ENCODE results near the gene ATG10.
"Not testable (repeated sequence)": the region's sequence is repeated elsewhere in the genome, so short reads cannot be mapped to it uniquely, and the experiment has no call there.

DNA sequence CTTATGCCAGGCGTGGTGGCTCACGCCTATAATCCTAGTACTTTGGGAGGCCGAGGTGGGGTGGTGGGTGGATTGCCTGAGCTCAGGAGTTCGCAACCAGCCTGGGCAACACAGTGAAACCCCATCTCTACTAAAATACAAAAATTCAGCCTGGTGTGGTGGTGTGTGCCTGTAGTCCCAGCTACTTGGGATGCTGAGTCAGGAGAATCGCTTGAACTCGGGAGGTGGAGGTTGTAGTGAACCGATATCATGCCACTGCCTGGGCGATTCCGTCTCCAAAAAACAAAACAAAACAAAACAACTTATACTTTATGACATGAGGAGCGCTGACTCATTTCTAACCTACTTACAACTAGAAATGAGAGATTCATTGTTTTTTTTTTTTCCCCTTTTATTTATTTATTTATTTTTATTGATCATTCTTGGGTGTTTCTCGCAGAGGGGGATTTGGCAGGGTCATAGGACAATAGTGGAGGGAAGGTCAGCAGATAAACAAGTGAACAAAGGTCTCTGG, 10.4 kb downstream of the ATG10 start:
- TF ChIP-seq, protein P1, sequence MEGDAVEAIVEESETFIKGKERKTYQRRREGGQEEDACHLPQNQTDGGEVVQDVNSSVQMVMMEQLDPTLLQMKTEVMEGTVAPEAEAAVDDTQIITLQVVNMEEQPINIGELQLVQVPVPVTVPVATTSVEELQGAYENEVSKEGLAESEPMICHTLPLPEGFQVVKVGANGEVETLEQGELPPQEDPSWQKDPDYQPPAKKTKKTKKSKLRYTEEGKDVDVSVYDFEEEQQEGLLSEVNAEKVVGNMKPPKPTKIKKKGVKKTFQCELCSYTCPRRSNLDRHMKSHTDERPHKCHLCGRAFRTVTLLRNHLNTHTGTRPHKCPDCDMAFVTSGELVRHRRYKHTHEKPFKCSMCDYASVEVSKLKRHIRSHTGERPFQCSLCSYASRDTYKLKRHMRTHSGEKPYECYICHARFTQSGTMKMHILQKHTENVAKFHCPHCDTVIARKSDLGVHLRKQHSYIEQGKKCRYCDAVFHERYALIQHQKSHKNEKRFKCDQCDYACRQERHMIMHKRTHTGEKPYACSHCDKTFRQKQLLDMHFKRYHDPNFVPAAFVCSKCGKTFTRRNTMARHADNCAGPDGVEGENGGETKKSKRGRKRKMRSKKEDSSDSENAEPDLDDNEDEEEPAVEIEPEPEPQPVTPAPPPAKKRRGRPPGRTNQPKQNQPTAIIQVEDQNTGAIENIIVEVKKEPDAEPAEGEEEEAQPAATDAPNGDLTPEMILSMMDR (IDR thresholded peaks at IDR 0.05) = not testable (repeated sequence)
- not testable (repeated sequence) for TF ChIP-seq POLR2A (IDR thresholded peaks at IDR 0.05)

Data from uterus (tissue), 2 donors.